Ascending aorta (tissue), 2 donors: ENCODE measurements around the gene ID2. TPM values are rescaled to one million over a fixed set of nuclear protein-coding genes. Genes with fewer than 3 reads are reported as not detected.

Source experiments
- DNase-seq, 2 donors: peaks; one replicate each; pipeline ENCODE4 v3.0.0-alpha.2; 2019; ENCODE audit warnings: low spot score in 2 of 2
- H3K27ac ChIP-seq, 2 donors: fragments of 200-600 bp; sonication (generic); one replicate each; pipeline ENCODE4 v1.5.1; 2016 to 2017; ENCODE audit warnings: mild to moderate bottlenecking in 1 of 2
- H3K27me3 ChIP-seq: fragments of 200-600 bp; sonication (generic); one replicate; pipeline ENCODE4 v1.5.1; 2017
- H3K36me3 ChIP-seq, 2 donors: fragments of 200-600 bp; sonication (generic); one replicate each; pipeline ENCODE4 v1.5.1; 2016
- H3K4me1 ChIP-seq, 2 donors: fragments of 200-600 bp; sonication (generic); one replicate each; pipeline ENCODE4 v1.5.1; 2016 to 2017; ENCODE audit warnings: mild to moderate bottlenecking in 1 of 2
- H3K4me3 ChIP-seq, 2 donors: fragments of 200-600 bp; sonication (generic); one replicate each; pipeline ENCODE4 v1.5.1; 2016 to 2017; ENCODE audit warnings: mild to moderate bottlenecking in 1 of 2
- H3K9me3 ChIP-seq, 2 donors: fragments of 200-600 bp; sonication (generic); one replicate each; pipeline ENCODE4 v1.5.1; 2016
- intact Hi-C: fragments of 100-400 bp; cut with DNase I; formaldehyde crosslinking; loops from one replicate; pipeline ENCODE4 v1.15.1; 2023
- total RNA-seq: library from RNA; depleted of rRNA; stranded (reverse); fragments of >200 nt; gene quantifications from one replicate; pipeline ENCODE4 v1.1.0, GENCODE V29; 2016
- TF ChIP-seq, protein P1 (sequence below), 3 experiments: fragments of 200-600 bp in 2 of 3; fragments of 450-650 bp in 1 of 3; sonication (generic) in 2 of 3; IDR thresholded peaks; one replicate each; pipeline ENCODE4 v1.5.1; 2016 to 2019; ENCODE audit warnings: antibody characterized with exemption in 3 of 3, mild to moderate bottlenecking in 1 of 3, moderate library complexity in 1 of 3

Gene ID2
- total RNA-seq, 1 donor from 2014 or later: 752 TPM

DNA sequence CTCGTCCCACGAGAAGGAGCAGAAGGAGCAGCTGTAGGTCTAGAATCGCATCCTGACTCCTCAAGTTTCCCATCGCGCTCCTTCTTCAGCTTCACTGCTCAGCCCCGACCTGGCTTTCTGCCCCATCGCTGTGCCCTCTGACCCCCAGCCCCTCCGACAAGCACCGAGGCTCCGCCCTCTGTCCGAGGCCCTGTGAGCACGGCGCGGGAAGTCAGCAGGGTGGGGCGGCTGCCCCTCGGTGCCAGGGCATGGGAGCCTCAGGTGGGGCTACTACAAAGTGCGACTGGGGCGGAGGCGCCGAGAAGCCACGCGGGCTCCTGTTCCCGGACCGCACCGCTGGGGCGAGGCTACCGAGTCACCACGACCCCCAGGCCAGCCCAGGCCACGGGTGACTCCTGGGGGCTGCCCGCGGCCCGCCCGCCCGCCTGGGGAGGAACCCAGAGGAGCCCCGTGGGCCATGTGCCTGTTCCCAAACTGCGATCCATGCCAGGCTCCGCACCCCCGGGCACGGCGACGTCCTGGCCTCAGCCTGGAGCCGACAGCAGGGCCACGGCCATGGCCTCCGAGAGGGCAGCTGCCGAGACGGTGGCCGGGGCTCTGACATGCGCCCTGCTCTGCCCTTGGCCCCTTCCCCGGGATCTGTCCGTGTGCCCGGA, 36.6 kb upstream of the ID2 start:
- TF ChIP-seq, protein P1, sequence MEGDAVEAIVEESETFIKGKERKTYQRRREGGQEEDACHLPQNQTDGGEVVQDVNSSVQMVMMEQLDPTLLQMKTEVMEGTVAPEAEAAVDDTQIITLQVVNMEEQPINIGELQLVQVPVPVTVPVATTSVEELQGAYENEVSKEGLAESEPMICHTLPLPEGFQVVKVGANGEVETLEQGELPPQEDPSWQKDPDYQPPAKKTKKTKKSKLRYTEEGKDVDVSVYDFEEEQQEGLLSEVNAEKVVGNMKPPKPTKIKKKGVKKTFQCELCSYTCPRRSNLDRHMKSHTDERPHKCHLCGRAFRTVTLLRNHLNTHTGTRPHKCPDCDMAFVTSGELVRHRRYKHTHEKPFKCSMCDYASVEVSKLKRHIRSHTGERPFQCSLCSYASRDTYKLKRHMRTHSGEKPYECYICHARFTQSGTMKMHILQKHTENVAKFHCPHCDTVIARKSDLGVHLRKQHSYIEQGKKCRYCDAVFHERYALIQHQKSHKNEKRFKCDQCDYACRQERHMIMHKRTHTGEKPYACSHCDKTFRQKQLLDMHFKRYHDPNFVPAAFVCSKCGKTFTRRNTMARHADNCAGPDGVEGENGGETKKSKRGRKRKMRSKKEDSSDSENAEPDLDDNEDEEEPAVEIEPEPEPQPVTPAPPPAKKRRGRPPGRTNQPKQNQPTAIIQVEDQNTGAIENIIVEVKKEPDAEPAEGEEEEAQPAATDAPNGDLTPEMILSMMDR (IDR thresholded peaks at IDR 0.05): no peak
- Histone ChIP-seq H3K27me3 (no peaks in the 10 kb centered on the region), H3K27ac (no peak overlapping the region), H3K4me3 (no peak overlapping the region), H3K36me3 (no peaks in the 10 kb centered on the region), H3K9me3 (no peaks in the 10 kb centered on the region), H3K4me1 (no peaks in the 10 kb centered on the region)
- DNase-seq: no peak
- intact Hi-C loops: no loop called here

DNA sequence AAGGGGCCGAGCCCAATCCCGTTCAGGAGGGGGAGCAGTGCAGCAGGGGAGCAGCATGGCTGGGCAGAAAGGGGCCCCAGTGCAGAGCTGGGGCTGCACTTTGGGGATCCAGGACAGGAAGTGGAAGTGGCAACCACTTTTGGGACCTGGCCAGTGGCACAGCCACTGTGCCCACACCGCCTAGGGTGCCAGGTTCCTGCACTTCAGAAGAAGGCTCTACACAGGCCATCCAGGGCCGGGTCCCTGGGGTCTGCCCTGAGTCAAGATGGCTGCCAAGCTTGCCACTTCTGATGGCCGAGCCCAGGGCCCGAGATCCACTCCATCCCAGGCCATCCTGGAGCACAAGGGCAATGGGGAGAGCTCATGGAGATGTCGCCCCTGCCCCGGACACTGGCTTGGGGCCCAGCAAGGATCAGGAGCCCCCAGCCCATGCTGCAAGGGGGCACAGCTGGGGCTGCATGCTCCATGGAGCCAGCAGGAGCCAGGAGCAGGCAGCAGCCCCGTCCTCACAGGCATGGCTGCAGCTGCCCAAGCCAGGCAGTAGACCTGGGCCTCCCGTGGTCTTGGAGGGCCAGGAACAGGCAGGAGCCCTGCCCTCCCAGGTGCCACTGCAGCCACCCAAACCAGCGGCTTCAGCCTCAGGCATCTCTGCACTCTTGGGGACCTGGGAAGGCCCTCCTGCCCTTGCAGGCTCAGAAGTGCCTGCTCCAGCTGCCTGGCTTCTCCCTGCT, 35.0 kb upstream of the ID2 start:
- Histone ChIP-seq H3K4me1 (no peaks in the 10 kb centered on the region), H3K36me3 (no peaks in the 10 kb centered on the region), H3K9me3 (no peaks in the 10 kb centered on the region), H3K27me3 (no peaks in the 10 kb centered on the region), H3K4me3 (no peak overlapping the region), H3K27ac (no peak overlapping the region)
- DNase-seq: no peak
- intact Hi-C loops: no loop called here
- TF ChIP-seq, protein P1 (IDR thresholded peaks at IDR 0.05): no peak

DNA sequence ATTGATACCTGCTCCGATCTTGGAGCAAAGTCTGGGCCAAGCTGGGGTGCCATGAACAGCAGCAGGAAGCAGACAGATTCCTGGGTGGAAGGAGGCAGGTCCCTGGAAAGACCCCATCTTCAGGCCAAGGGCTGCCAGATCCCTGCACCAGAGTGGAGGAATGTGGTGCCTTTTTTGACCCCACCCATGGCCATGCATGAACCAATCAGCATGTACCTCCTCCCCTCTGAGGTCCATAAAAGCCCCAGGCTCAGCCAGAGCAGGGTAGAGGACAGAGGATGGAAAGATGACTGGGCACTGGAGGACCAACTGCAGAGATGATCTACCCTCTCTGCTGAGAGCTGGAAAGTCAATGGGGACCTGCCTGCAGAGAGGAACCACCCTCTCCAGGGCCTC, 34.4 kb upstream of the ID2 start:
- no peak for DNase-seq
- intact Hi-C loops: no loop called here
- Histone ChIP-seq H3K27ac (no peak overlapping the region), H3K9me3 (no peaks in the 10 kb centered on the region), H3K27me3 (no peaks in the 10 kb centered on the region), H3K36me3 (no peaks in the 10 kb centered on the region), H3K4me1 (no peaks in the 10 kb centered on the region), H3K4me3 (no peak overlapping the region)
- TF ChIP-seq, protein P1 (IDR thresholded peaks at IDR 0.05): no peak

DNA sequence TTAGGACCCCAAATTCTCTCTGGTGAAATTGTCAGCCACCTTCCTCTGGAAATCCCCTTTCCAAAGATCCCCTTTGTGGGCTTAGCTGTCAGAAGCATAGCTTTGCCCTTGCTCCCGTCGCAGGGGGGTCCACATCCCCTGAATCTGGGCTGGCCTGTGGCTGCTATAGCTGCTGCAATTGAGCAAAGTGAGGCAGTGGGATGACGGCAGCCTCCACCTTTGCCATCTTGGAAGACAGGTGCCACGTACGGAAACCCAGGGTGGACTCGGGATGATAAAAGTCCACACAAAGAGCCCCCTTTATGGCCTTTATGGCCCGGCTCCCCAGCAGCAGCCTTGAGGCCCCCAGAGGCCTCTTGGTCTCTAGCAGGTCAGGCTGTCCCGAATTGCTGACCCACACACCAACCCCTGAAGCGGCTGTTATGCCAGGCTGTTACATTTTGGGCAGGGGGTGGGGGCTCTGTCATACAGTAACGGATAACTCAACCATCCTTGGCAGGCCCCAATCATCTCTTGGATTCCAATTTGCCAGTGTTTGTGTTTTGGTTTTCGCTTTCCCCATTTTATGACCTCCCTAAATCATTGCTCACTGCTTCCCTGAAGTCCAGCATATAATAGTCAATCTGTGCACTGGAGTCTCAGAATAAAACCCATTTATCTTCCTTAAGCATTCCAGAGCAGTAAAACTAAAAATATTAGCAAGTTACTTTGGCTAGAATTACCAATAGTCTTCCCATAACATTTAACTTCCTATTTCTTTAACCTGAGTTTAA, 33.2 kb upstream of the ID2 start:
- H3K27me3 ChIP-seq: no peaks in the 10 kb centered on the region
- TF ChIP-seq, protein P1 (IDR thresholded peaks at IDR 0.05): no peak
- no peaks in the 10 kb centered on the region for H3K36me3 ChIP-seq
- H3K9me3 ChIP-seq: no peaks in the 10 kb centered on the region
- no peaks in the 10 kb centered on the region for H3K4me1 ChIP-seq
- intact Hi-C loops: no loop called here
- H3K27ac ChIP-seq: no peak overlapping the region
- DNase-seq: no peak
- no peak overlapping the region for H3K4me3 ChIP-seq

DNA sequence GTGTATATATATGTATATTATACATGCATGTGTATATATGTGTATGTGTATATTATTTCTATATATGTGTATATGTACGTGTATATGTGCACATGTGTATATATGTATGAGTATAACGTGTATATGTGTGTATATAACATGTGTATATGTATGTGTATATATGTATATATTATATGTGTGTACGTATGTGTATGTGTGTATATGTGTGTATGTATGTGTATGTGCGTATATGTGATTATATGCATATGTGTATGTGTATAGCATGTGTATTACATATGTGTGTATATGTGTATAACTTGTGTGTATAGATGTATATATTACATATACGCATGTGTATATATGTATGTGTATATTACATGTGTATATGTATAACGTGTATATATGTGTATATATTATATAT, 32.1 kb upstream of the ID2 start:
- TF ChIP-seq, protein P1 (IDR thresholded peaks at IDR 0.05): no peak
- no peak for DNase-seq

More for the DNA sequence above, 32.1 kb upstream of the ID2 start:
- Histone ChIP-seq H3K4me3 (no peak overlapping the region), H3K36me3 (no peaks in the 10 kb centered on the region), H3K27ac (no peak overlapping the region), H3K4me1 (no peaks in the 10 kb centered on the region), H3K27me3 (no peaks in the 10 kb centered on the region), H3K9me3 (no peaks in the 10 kb centered on the region)
- intact Hi-C loops: no loop called here
